Measurements from ENCODE around the gene KIF6.

DNA sequence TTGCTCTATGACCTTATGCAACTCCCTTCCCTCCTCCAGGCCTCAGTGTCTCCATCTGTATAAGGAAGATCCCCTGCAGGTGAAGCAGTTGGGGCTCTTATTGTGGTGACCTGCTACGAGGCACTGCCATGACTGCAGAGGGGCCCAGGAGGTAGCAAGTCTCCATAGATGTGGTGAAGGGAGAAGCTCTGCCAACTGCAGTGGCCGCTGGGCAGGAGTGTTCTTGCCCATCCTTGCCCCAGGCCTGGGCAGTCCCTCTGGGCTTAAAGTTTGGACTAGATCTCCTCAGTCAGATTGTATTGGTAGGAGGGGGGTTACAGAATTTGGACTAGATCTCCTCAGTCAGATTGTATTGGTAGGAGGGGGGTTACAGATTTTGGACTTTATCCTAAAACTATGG, 423.2 kb downstream of the KIF6 start:
- TF ChIP-seq EZH2 (optimal IDR thresholded peaks at IDR 0.05; ENCODE audit: low read depth, low read length): no peak
- TF ChIP-seq, protein P1, sequence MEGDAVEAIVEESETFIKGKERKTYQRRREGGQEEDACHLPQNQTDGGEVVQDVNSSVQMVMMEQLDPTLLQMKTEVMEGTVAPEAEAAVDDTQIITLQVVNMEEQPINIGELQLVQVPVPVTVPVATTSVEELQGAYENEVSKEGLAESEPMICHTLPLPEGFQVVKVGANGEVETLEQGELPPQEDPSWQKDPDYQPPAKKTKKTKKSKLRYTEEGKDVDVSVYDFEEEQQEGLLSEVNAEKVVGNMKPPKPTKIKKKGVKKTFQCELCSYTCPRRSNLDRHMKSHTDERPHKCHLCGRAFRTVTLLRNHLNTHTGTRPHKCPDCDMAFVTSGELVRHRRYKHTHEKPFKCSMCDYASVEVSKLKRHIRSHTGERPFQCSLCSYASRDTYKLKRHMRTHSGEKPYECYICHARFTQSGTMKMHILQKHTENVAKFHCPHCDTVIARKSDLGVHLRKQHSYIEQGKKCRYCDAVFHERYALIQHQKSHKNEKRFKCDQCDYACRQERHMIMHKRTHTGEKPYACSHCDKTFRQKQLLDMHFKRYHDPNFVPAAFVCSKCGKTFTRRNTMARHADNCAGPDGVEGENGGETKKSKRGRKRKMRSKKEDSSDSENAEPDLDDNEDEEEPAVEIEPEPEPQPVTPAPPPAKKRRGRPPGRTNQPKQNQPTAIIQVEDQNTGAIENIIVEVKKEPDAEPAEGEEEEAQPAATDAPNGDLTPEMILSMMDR (IDR thresholded peaks at IDR 0.05; ENCODE audit: low read length): no peak
